Hematopoietic multipotent progenitor cell treated with erythropoietin and hydrocortisone succinate and interleukin-3 and kit ligand, for 4 days (in vitro differentiated cells): ENCODE results near the gene TUSC2.
"Not testable (repeated sequence)": the region's sequence is repeated elsewhere in the genome, so short reads cannot be mapped to it uniquely, and the experiment has no call there.

Experiments used
- DNase-seq: peaks from one replicate; pipeline ENCODE4 v3.0.0-alpha.2; 2015

Gene TUSC2

DNA sequence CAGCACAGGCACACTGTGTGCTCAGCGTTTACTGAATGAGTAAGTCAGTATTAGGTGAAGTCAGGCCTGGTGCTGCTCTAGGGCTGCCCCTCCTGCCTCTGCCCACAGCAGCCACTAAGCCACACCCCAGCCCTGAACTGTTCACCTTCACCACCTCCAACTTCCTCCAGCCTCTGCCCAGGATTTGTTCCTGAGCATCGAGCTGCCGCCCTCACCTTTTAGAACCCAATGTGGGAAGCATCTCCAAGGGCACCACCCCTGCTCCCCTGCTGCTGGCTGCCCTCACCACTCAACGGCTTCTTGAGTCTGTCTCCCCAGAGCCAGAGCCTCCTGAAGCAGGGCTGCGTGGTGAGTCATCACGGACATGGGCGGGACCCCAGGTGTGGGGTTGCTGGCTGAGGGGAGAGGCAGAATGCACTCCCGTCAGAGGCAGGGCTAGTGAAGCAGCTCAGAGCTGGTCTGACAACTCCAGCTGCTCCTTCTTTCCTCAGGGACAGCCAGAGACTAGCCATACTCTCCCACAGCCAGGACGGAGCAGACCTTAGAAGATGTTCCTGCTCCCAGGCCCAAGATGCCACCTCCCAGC lies 11.3 kb downstream of the TUSC2 start:
- no peak for DNase-seq

DNA sequence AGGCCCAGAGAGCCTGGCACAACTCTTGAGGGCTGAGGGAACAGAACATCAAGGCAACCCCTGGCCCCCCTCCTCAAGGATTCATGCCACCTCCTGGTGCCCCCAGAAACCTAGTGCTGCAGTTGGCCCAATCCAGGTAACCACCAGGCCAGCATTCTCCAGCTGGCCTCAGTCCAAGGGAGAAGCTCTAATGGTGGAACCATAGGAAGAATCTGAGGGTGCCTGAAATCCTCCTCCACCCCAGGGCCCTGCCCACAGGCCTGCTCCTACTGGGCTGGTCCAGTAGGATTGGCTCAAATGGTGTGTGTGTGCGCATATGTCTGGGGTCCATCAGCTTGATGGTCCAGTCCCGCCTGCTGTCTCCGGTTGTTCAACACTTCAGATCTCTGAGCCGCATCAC lies 13.2 kb downstream of the TUSC2 start:
- DNase-seq, result no peak

DNA sequence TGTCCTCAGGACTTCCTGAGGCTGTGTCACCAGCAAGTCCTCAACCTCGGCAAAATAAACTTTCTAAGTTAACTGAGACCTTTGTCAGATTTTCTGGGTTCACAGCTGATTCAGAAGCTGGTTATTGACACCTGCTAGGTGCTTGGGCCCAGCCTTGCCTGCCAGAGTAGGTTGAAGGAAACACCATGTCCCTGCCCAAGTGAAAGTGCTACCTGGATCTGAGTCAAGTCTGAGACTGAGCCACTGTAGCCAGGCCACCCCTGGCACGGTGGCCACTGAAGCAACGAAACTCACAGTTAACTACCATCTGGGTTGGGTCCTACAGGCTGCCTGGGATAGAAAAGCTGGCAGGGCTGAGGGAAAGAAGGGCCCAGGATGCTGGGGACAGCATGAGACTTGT lies 13.7 kb downstream of the TUSC2 start:
- no peak for DNase-seq

DNA sequence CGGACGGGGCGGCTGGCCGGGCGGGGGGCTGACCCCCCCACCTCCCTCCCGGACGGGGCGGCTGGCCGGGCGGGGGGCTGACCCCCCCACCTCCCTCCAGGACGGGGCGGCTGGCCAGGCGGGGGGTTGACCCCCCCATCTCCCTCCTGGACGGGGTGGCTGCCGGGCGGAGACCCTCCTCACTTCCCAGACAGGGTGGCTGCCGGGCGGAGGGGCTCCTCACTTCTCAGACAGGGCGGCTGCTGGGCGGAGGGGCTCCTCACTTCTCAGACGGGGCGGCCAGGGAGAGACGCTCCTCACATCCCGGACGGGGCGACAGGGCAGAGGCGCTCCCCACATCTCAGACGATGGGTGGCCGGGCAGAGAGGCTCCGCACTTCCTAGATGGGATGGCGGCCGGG lies 16.0 kb downstream of the TUSC2 start:
- DNase-seq, result not testable (repeated sequence)

DNA sequence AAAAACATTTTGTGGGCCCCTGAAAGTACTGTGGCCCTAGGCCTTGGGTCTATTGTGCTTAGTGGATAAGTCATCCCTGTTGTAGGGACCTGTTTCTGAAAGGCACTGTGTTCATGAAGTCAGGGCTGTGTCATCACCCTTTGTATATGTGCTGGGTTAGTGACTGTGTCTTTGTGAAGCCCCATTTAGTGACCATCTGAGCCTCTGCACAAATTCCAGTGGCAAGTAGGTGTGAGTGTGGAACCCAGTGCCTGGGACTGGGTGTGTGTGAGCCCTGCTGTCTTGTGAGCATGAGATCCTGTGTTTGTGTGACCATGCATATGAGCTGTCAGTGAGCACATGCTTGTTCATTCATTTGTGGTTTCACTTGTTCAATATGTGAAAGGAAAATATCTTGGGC lies 23.4 kb downstream of the TUSC2 start:
- no peak for DNase-seq

DNA sequence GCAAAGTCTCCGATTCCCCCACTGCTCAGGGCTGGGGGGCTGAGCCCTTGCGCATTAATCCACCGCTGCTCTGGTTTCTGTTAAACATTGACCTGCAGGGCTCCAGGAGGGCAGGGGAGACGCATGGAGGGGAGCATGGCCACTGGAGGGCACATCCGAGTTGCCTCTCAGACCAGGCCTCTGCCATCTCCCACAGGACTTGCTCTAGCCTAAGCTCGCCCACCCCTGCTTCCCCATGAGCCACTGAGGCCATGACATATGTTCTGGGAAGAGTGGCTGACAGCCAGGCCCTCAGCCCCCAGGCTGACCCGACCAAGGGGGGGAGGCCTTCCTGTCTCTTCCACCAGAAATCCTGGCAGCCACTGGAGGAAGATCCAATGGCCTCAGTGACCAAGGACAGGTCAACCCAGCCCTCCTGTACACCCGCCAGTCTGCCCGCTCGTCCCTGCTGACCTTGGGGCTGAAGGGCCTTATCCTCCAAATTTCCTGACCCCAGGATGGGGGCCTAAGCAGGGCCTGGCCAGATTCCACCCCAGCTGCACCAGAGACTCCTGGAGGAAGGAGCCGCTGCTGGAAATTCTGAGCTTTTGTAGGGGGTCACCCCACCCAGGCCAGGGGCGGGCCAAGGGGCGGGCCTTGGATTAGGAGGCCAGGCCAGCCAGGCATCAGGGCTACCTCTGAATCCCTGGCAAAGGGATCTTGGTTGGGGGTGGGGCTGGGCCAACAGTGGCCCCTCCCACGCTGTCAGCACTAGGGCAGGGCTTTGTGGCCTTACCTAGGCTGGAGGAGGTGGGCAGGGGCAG lies 24.8 kb downstream of the TUSC2 start, which contains the start of gene HYAL1:
TSS of gene HYAL1 (minus strand) at position 562 of the 803 bp plus-strand sequence. CDS start 618 bp downstream, outside the sequence.
- peak; percentile 63 for DNase-seq

DNA sequence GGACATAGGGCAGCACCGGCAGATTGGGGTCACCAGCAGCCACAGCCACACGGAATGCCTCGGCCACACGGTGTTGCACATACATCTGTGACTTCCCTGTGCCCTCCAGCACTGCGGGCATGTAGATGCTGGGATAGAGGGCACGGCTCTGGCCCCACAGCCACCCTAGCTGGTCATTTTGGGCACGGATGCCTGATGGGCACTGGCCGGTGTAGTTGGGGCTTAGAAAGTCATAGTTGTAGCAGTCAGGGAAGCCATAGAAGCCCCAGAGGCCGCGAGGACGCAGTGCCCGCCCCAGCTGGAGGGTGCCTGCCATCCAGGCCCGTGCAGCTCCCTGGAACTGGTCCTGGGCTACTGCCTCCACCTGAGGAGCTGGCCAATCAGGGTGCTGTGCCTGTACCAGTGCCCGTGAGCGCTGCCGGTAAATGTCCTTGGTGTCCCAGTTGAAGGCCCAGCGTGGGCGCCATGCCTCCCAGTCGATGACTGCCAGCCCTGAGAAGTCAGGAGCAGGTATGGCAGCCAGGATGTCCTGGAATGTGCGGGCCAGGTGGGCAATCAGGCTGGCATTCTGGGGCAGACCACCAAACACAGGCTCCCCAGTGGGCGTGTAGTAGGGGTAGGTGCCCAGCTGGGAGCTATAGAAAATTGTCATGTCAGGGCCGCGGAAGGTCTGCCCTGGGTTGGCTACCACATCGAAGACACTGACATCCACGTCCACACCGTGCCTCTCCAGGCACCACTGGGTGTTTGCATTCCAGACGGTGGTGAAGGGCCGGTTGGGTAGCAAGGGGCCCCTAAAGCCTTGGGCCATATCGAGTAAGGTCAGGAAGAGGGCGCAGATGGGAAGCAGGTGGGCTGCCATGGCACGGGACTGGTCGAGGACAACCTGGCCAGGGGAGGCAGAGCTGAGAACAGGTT lies 25.7 kb downstream of the TUSC2 start:
- DNase-seq, result no peak

DNA sequence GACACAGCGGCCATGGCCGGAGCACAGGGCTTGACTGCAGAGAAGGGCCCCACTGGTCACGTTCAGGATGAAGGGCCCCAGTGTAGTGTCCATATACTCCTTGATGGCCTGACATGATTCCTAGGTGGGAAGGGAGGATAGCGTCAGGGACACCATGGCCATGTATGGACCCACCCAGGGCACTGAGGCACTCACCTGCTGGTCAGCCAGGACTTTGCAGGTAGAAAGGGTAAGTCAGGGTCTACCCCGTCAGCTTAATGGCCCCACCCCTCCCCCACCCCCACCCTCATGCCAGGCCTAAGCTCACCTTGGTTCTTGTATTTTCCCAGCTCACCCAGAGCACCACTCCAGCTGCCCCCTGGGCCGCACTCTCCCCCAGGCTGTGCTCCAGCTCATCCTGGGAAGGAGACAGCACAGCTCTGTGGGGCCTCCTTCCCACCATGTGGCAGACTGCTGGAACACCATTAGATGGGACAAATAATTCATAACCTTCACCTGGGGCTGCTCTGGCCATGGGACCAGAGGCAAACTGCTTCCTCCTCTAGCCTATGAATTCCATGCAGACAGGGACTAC lies 27.3 kb downstream of the TUSC2 start:
- no peak for DNase-seq

DNA sequence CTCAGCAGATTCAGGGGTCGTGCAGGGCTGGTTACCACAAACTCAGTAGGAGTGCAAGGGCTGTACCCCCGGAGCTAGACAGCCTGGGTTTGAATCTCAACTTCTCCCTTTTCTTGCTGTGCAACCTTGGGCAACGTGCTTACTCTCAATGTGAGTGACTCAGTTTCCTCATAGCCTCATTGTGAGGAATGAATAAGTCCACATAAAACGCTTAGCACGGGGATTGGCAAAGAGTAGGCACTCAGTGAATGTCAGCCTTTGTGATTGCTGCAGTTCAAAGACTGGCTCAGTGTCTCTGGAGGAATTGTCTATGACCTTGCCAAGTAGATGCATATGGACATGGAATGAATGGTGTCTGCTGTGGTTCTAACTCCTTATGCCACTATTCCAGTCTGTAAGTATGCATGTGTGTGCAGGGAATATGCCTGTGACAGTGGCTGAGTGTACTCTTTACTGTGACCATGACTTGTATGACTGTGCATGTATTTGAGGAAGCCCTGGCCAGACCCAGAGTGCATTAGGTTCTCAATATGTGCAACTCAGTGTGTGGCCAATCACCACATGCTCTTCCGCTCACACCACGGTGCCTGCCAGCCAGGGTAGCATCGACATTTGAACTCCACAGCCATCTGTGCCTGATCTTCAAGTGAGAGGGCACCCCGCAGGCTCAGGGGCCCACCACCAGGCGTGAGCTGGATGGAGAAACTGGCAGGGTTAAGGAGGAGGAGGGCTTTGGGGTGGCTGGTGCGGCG lies 27.9 kb downstream of the TUSC2 start:
- peak; percentile 86 for DNase-seq

DNA sequence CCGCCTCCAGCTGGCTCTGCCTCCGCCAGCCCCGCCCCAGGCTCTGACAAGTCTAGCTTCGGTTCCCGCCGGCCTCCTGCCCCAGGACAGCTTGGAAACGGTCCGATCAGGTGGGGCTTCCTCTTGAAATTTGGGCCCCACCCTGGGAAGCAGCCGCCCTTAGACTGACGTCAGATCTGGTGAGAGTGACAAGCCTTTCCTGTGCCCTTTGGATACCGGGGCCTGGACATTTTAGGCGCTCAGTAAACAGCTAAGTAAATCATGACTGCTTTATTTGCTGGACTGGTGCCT lies 28.4 kb downstream of the TUSC2 start:
- DNase-seq, result no peak

DNA sequence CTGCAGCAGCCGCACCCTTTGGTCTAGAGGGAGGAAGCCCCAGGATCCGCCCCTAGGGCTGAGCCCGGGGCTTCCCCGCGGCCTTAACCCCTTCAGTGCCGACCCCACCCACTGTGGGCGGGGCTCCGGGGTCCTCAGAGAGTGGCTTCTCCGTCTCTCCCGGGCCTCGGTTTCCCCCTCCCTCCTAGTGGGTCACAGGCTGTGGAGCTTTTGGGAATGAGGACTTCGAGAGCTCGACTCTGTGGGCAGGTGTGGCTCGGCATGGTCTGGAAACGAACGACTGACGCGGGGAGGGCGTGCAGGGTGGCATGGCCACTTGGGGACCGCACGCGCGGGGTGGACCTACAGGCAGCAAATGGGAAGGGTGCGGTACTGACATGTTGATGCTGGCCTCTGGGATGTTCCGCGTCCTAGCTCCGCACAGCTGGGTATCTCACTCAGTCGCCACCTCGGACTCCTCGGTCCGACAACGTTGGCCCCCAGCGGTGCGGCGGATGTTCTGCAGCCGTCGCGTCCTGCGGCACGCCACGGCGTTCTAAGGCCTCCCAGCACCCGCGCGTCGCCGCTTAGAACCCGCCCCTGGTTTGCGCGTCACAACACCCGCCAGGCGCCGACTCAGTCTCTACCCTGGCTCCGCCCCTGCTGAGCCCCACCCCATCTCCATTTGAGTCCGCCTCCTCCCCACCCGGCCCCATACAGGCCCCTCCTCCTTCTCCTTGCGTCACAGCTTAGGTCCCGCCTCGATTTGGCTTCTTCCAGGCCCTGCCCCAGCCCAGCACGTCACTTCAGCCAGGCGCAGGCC lies 29.0 kb downstream of the TUSC2 start, which contains the start of the genes HYAL3 and NAA80:
TSS of gene HYAL3 (minus strand) at position 570 of the 802 bp plus-strand sequence. CDS start 3,803 bp downstream, outside the sequence.
TSS of gene NAA80 (minus strand) at position 570 of the 802 bp plus-strand sequence. CDS start 1,942 bp downstream, outside the sequence.
- DNase-seq, result peak; percentile 100

DNA sequence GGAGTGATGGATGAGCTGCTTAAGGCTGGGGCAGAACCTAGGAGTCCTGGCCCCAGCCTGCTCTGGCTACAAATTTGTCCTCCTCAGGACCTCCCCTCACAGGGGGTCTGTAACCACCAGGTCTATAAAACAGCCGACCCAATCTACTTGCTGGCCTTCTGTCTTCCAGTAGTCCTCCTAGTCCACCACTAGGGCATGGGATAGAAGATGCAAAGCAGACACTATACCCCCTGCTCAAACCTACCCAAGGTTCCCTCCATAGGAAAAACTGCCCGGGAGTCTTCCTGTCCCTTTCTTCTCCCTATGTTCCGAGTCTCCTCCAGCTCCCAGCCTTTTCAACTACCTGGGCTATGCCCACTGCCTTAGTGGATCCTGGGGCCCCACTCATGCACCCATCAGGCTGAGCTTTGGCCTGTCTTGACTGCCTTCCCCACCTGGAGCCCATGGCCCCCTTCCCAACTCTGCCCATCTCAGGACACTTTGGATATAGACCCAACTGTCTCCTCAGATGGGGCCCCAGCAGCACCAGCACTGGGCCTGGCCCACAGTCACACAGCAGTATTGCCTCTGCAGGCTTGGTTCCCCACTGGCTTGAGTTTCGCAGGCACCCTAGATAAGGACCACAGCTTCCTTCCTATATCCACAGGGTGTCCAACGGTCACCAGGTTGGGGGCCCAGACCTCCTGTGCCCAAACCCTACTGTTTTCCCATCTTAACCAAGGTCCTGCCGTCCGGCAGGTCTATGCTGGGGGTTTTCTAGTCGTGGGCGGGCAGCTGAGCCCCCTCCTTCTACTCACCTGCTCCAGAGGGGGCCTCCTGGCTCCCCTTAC lies 29.9 kb downstream of the TUSC2 start:
- peak; percentile 83 for DNase-seq

DNA sequence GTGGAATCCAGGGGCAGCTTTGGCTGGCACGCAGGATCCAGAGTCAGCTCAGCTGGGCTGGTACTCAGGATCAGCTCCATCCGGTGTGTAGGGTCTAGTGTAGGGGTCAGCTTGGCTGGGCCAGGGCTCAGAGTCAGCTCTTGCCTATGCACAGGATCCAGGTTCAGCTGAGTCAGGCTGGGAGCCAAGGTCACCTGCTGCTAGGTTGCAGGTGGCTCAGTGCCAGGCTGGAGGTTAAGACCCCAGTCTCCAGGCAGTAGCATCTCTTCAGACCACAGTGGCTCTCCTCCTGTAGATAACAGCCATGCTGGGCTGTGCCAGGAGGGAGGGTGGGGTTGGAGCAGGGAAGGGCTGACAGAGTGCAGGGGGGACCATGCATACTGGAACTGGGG lies 30.6 kb downstream of the TUSC2 start:
- peak; percentile 56 for DNase-seq

DNA sequence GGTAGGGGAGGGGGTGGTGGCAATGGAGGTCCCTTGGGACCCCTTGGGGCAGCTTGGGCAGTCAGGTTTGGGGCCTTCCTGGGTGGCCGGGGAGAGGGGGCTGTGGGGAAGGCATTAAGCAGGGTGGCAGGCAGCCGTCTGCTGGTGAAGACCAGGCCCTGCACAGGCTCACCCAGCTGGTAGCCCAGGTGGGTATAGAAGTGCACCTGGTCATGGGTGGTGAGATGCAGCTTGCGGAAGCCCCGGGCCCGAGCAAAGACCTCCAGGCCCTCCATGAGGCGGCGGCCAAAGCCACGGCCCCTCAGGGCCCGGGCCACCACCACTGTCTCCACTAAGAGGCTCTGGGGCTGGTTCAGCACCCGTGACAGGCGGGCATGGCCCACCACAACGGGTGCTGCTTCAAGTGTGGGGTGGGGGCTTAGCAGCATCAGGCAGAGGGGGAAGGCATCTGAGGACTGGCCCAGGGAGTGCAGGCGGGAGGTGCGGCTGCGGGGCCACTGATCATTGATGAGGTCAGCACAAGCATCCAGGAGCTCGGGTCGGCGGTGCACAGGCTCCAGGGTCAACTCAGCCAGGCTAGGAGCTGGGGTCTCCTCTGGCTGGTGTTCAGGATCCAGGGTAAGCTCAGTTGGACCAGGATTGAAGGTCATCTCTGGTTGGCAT lies 31.2 kb downstream of the TUSC2 start:
- DNase-seq, result no peak

DNA sequence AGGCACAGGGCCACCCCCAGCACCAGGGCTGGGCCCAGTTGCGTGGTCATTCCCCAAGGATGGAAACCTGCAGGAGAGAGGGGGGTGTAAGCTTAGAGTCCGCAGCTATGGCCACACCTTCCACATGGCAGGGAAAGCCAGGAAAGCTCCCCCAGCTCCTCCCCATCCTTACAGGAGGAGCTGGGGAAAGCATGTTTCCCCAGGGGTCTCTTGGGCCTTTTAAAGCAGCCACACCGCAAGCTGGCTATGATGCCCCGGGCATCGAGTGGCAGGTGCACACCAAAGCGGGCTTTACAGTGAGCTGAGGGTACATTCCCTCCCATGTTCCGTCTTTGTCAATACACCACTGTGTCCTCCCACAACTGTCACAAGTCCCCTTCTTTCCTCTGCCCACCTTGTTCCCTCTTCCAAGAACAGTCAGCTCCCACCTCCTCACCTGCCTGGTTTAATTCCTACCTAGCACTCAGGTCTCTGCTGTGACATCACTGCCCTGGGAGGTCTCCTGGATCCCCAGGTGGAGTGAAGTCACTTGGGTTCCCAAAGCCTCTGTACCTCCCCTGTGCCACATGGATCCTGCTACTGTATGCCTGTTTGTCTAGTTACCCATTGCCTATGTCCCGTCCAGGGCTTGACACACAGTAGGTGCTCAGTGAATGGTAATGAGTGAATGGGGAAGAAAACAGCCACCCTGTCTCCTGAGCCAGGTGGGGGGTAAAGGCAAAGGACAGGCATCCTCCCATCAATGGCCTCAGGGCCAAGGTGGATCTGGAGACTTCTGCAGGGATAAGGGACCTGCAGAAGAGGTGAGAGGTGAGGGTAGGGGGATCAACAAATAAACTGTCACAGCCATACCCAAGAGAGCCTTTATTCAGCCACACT lies 32.2 kb downstream of the TUSC2 start:
- no peak for DNase-seq

DNA sequence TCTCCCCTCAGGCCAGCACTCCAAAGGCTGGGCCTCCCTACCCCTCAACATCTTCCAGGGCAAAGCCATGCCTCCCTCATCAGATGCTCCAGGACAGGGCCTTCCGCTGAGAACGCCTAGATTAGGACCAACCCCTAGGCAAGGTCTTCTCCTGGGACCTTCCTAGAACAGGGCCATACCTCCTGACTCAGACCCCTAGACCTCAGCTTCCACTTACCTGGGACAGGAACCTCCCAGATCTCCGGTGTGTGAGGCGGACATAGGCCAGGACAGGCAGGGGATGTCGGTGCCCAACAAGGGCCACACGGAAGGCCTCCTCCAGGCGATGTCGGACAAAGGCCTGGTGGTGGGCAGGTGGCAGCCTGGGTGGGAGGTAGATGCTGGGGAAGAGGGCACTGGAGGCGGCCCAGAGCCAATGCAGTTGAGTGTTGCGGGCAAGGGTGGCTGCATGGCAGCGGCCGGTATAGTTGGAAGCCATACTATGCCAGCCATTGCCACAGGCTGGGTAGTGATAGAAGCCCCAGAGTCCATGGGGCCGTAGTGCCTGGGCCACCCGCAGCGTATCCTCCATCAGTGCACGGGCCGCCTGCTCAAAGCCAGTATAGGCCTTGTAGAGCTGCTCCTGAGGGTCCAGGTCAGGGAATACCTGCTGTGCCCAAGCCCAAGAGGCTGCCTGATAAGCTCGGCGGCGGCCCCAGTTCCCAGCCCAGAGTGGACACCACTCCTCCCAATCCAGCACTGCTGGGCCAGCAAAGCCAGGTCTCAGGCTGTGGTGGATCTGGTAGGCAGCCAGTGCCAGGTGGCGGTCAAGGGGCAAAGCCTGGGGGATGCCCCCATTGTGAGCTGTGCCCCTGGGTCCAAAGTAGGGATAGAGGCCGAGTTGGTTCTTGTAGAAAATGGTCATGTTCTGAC lies 33.3 kb downstream of the TUSC2 start:
- no peak for DNase-seq

DNA sequence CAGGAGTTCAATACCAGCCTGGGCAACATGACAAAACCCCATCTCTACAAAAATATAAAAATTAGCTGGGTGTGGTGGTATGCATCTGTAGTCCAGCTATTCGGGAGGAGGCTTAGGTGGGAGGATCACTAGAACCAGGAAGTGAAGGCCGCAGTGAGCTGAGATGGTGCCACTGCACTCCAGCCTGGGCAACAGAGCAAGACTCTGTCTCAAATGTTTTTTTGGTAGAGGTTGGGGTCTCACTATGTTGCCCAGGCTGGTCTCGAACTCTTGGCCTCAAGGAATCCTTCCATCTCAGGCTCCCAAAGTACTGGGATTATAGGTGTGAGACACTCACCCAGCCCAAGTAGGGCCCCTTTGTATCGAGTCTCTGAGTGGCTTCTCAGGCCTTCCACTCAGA lies 33.9 kb downstream of the TUSC2 start:
- no peak for DNase-seq
